Lower leg skin (tissue), 3 donors: Measurements from ENCODE around the gene L3MBTL3.

Source experiments
- CTCF ChIP-seq, 3 donors: fragments of 450-650 bp; IDR thresholded peaks; one replicate each; pipeline ENCODE4 v1.5.1; 2016; ENCODE audit warnings: antibody characterized with exemption in 3 of 3, mild to moderate bottlenecking in 3 of 3, moderate library complexity in 2 of 3
- POLR2A ChIP-seq, 2 donors: fragments of 450-650 bp; IDR thresholded peaks; one replicate each; pipeline ENCODE4 v1.6.1; 2016 to 2017; ENCODE audit warnings: antibody characterized with exemption in 2 of 2, mild to moderate bottlenecking in 1 of 2, moderate library complexity in 1 of 2

DNA sequence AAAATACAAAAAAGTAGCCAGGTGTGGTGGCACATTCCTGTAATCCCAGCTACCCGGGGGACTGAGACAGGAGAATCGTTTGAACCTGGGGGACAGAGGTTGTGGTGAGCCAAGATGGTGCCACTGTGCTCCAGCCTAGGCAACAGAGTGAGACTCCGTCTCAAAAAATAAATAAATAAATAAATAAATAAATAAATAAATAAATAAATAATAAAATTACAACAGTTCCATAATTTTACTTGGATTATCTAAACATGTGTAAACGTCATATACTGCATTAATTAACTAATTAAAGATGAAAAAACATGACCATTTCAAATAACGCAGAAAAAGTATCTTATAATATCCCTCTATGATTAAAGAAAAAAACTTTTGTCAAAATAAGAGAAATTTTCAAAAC, 138.5 kb downstream of the L3MBTL3 start:
- TF ChIP-seq CTCF (IDR thresholded peaks at IDR 0.05) (no peak), POLR2A (IDR thresholded peaks at IDR 0.05) (no peak)
